GM12874 (cell line): Measurements from ENCODE around the gene BCAN.

ENCODE experiments used
- TF ChIP-seq, protein P1 (sequence below): IDR thresholded peaks from 2 replicates; pipeline ENCODE4 v1.5.1; 2011; ENCODE audit warnings: low read depth, mild to moderate bottlenecking, control low read depth, low read length, moderate library complexity; ENCODE audit not compliant: insufficient read depth

The BCAN gene

GRCh38 chr1:156608036-156608674, 33.8 kb upstream of the BCAN start:
- TF ChIP-seq, protein P1, sequence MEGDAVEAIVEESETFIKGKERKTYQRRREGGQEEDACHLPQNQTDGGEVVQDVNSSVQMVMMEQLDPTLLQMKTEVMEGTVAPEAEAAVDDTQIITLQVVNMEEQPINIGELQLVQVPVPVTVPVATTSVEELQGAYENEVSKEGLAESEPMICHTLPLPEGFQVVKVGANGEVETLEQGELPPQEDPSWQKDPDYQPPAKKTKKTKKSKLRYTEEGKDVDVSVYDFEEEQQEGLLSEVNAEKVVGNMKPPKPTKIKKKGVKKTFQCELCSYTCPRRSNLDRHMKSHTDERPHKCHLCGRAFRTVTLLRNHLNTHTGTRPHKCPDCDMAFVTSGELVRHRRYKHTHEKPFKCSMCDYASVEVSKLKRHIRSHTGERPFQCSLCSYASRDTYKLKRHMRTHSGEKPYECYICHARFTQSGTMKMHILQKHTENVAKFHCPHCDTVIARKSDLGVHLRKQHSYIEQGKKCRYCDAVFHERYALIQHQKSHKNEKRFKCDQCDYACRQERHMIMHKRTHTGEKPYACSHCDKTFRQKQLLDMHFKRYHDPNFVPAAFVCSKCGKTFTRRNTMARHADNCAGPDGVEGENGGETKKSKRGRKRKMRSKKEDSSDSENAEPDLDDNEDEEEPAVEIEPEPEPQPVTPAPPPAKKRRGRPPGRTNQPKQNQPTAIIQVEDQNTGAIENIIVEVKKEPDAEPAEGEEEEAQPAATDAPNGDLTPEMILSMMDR = peak; percentile 76

DNA sequence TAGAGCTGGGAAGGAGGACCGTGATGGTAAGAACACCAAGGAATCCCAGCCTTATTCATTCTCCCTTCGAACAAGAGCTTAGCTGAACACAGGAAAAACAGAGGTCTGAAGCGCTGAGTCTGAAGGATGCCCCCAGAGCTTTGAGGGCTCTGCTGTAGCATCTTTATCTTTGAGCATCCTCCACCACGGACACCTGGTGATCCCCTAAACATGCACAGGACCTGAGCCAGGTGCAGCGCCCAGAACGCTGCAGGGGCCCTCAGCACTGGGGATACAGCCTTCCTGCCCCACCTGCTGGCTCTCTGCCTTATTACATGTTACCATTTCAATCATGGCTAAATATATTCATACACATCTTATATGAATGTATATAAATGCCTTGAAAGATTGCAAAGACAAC, 32.9 kb upstream of the BCAN start:
- TF ChIP-seq, protein P1 = peak; percentile 67

DNA sequence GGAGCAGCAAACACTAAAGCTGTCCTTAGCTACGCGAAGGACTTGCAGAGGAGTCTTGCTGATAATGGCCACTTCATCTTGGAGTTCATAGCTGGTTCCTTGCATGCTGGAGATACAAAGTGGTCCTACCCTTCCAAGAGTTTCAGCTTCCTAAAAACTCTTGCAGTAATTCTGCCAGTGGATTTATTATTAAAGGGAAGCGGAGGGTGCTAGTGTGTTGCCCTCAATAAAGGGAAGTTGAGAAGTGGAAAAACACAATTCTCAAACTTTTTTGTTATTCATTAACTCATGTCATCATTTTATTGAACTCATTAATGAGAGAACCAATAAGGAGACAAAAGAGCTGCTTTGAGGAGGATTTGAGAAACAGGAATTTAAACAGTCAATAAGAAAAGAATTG, 29.3 kb upstream of the BCAN start:
- TF ChIP-seq, protein P1 = no peak

- TF ChIP-seq, protein P1 = no peak
Measured at GRCh38 chr1:156615946-156616345, 26.0 kb upstream of the BCAN start.

- TF ChIP-seq, protein P1 = no peak
Measured at GRCh38 chr1:156616463-156616862, 25.5 kb upstream of the BCAN start.

GRCh38 chr1:156618853-156619581, 22.9 kb upstream of the BCAN start, which contains the start of gene HAPLN2:
Gene HAPLN2, plus strand, starts transcription at chr1:156619415. Its CDS starts 4,076 bp downstream, at chr1:156623491.
- TF ChIP-seq, protein P1 = peak; percentile 58

DNA sequence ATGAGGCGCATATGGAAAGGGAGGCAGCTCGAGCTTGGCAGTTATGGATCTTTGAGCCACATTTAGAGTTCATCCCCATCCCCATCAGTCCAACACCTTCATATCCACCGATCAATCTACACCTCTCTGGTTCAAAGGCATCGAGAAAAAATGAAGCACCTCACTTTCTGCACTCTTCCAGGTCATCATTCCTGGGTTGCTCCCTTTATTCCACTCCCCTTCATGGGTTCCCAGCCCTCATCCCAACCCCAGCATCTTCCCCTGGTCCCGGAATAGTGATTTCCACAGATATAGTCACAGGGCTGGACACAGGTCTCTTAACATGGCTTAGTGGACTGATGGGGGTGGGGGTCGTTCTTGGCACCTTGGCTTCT, 22.3 kb upstream of the BCAN start:
- TF ChIP-seq, protein P1 = no peak
